ENCODE results near the gene SLC16A10. TPM values are rescaled to one million over a fixed set of nuclear protein-coding genes. Genes with fewer than 3 reads are reported as not detected.

Gene SLC16A10
- total and polyA plus RNA-seq, 2 experiments from 2014 or later, result 12.1 to 30.9 TPM

DNA sequence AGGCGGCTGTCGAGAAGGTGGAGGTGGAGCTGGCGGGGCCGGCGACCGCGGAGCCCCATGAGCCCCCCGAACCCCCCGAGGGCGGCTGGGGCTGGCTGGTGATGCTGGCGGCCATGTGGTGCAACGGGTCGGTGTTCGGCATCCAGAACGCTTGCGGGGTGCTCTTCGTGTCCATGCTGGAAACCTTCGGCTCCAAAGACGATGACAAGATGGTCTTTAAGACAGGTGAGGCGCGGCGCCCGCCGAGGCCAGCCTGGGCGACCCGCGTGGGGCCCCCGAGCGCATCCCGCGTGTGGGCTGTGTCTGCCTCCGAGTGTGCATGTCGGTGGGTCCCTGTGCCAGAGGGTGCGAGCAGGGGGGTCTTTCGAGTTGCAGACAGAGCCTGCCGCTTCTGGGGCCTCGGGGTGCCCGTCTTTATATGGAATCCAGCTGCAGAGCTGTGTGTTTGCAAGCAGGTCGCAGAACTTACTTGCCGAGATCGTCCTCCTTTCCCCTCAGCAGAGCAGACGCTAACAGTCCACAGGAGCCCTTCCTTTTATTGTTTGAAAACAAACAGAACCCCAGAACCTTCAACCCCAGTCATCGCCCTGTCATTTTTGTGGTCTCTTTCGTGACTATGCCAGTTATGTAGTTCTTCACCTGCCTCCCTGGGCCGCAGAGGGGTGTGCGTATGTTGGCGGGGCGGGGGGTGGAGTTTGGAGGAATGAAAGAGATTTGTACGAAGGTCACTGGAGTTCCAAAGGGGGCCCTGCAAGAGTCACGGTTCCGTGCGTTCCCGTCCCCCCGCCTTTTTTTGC is 766 bp downstream of the SLC16A10 start:
- H3K27me3 Mint-ChIP-seq (ENCODE audit: insufficient read depth, low read depth, poor library complexity), result peaks cover 21% of the 10 kb centered on the region

DNA sequence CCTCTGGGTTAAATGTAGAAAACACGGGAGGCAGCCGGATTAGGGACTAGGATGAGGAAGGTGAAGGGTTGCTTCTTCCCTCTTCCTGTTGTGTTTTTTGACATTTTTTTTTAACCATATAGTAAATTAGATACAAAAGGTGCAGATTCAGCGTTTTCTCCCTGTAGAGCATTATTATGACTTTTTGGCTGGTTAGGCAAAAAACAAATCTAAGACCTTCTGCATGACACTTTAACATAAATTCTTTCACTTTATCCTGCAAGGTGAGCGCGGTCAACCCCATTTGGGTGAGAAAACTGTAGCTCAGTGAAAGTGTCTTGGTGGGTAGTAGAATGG is 1.3 kb downstream of the SLC16A10 start:
- no peak overlapping the region for H3K27ac ChIP-seq (ENCODE audit: low read depth)
- peaks cover 29% of the 10 kb centered on the region for H3K79me2 ChIP-seq (replicated peaks; ENCODE audit: insufficient read depth)
- peak overlapping the region; percentile 97 for H3K4me2 ChIP-seq
- DNase-seq (ENCODE audit: low spot score) (no peak), ATAC-seq (no peak)
- no peak overlapping the region for H2AFZ ChIP-seq
- H3K36me3 ChIP-seq (ENCODE audit: insufficient read depth), result no peaks in the 10 kb centered on the region
- Mint-ChIP-seq H3K9me3 (no peaks in the 10 kb centered on the region), H3K36me3 (ENCODE audit: low read depth) (no peaks in the 10 kb centered on the region; the same call in 2 of the 3 replicates), H3K27ac (no peak overlapping the region), H3K4me1 (peaks cover 41% of the 10 kb centered on the region), H3K4me3 (peak overlapping the region; percentile 86), H3K27me3 (ENCODE audit: insufficient read depth, low read depth, poor library complexity) (peaks cover 21% of the 10 kb centered on the region)
- no peaks in the 10 kb centered on the region for H3F3A ChIP-seq (replicated peaks; ENCODE audit: low read depth)
- H3K4me1 ChIP-seq (ENCODE audit: insufficient read depth), result peaks cover 29% of the 10 kb centered on the region
- no peaks in the 10 kb centered on the region; the same call in 1 of the 2 replicates for H3K9me2 ChIP-seq (ENCODE audit: insufficient read depth)
- peak overlapping the region; percentile 78 for H3K4me3 ChIP-seq
- H3K27me3 ChIP-seq (ENCODE audit: insufficient read depth), result peaks cover 19% of the 10 kb centered on the region
- no peaks in the 10 kb centered on the region for H4K20me1 ChIP-seq (replicated peaks; ENCODE audit: insufficient read depth)
- TF ChIP-seq CREB1 (CRISPR knock-in tag; IDR thresholded peaks at IDR 0.05; ENCODE audit: low read depth), result no peak
- TF ChIP-seq NANOG (IDR thresholded peaks at IDR 0.05; ENCODE audit: borderline replicate concordance), result no peak
- TF ChIP-seq STAT1 (IDR thresholded peaks at IDR 0.05; ENCODE audit: unreplicated experiment), result no peak
- TF ChIP-seq ZNF331 (CRISPR knock-in tag; IDR thresholded peaks at IDR 0.05; ENCODE audit: low read depth), result no peak
- TF ChIP-seq, protein P1, sequence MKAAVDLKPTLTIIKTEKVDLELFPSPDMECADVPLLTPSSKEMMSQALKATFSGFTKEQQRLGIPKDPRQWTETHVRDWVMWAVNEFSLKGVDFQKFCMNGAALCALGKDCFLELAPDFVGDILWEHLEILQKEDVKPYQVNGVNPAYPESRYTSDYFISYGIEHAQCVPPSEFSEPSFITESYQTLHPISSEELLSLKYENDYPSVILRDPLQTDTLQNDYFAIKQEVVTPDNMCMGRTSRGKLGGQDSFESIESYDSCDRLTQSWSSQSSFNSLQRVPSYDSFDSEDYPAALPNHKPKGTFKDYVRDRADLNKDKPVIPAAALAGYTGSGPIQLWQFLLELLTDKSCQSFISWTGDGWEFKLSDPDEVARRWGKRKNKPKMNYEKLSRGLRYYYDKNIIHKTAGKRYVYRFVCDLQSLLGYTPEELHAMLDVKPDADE (IDR thresholded peaks at IDR 0.05), result no peak
- TF ChIP-seq, protein P2, sequence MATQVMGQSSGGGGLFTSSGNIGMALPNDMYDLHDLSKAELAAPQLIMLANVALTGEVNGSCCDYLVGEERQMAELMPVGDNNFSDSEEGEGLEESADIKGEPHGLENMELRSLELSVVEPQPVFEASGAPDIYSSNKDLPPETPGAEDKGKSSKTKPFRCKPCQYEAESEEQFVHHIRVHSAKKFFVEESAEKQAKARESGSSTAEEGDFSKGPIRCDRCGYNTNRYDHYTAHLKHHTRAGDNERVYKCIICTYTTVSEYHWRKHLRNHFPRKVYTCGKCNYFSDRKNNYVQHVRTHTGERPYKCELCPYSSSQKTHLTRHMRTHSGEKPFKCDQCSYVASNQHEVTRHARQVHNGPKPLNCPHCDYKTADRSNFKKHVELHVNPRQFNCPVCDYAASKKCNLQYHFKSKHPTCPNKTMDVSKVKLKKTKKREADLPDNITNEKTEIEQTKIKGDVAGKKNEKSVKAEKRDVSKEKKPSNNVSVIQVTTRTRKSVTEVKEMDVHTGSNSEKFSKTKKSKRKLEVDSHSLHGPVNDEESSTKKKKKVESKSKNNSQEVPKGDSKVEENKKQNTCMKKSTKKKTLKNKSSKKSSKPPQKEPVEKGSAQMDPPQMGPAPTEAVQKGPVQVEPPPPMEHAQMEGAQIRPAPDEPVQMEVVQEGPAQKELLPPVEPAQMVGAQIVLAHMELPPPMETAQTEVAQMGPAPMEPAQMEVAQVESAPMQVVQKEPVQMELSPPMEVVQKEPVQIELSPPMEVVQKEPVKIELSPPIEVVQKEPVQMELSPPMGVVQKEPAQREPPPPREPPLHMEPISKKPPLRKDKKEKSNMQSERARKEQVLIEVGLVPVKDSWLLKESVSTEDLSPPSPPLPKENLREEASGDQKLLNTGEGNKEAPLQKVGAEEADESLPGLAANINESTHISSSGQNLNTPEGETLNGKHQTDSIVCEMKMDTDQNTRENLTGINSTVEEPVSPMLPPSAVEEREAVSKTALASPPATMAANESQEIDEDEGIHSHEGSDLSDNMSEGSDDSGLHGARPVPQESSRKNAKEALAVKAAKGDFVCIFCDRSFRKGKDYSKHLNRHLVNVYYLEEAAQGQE (IDR thresholded peaks at IDR 0.05; ENCODE audit: unreplicated experiment), result no peak

More for the DNA sequence above, 766 bp downstream of the SLC16A10 start:
- Histone ChIP-seq H2AFZ (peak overlapping the region; percentile 34; the same call in 1 of the 2 replicates), H3K27ac (ENCODE audit: low read depth) (no peak overlapping the region), H3K4me2 (peak overlapping the region; percentile 97), H3K36me3 (ENCODE audit: insufficient read depth) (no peaks in the 10 kb centered on the region), H3K79me2 (replicated peaks; ENCODE audit: insufficient read depth) (peaks cover 23% of the 10 kb centered on the region), H3K4me1 (ENCODE audit: insufficient read depth) (peaks cover 29% of the 10 kb centered on the region), H4K20me1 (replicated peaks; ENCODE audit: insufficient read depth) (no peaks in the 10 kb centered on the region), H3F3A (replicated peaks; ENCODE audit: low read depth) (no peaks in the 10 kb centered on the region), H3K4me3 (peak overlapping the region; percentile 78), H3K9me2 (ENCODE audit: insufficient read depth) (no peaks in the 10 kb centered on the region; the same call in 1 of the 2 replicates), H3K27me3 (ENCODE audit: insufficient read depth) (peaks cover 19% of the 10 kb centered on the region)
- Mint-ChIP-seq H3K9me3 (no peaks in the 10 kb centered on the region), H3K27ac (no peak overlapping the region), H3K4me3 (peak overlapping the region; percentile 86), H3K36me3 (ENCODE audit: low read depth) (no peaks in the 10 kb centered on the region; the same call in 2 of the 3 replicates), H3K4me1 (peaks cover 41% of the 10 kb centered on the region)
- no peak for TF ChIP-seq EZH2phosphoT487 (IDR thresholded peaks at IDR 0.05; ENCODE audit: unreplicated experiment)
- 0 out of 2 replicates have a peak, but pooled peaks have one; percentile 25 for TF ChIP-seq POLR2AphosphoS5 (IDR thresholded peaks at IDR 0.05; ENCODE audit: low read depth)
- no peak for TF ChIP-seq JUNB (IDR thresholded peaks at IDR 0.05; ENCODE audit: unreplicated experiment)
- TF ChIP-seq, protein P1 (IDR thresholded peaks at IDR 0.05), result no peak
- DNase-seq (ENCODE audit: low spot score), result peak; percentile 73
- peak; percentile 44 for ATAC-seq

All from GM23338 (cell line).